H9 (cell line): ENCODE measurements around the gene SUFU. TPM values are rescaled to one million over a fixed set of nuclear protein-coding genes. Genes with fewer than 3 reads are reported as not detected.

Experiments used
- DNase-seq: peaks from one replicate; pipeline ENCODE4 v3.0.0-alpha.2; 2017
- H2AFZ ChIP-seq: one replicate; pipeline ENCODE4 v1.6.1; 2013; ENCODE audit warnings: mild to moderate bottlenecking, low read length, control low read depth, moderate library complexity
- H2AK5ac ChIP-seq: 2 replicates; pipeline ENCODE4 v1.6.1; 2013; ENCODE audit warnings: low read length, control low read depth, mixed read lengths; ENCODE audit not compliant: insufficient read length
- H2BK120ac ChIP-seq: one replicate; pipeline ENCODE4 v1.6.1; 2013; ENCODE audit warnings: low read depth, mild to moderate bottlenecking, low read length, control low read depth, inconsistent platforms; ENCODE audit not compliant: poor library complexity, severe bottlenecking
- H2BK12ac ChIP-seq: 2 replicates; pipeline ENCODE4 v1.6.1; 2013; ENCODE audit warnings: low read length, control low read depth, mixed read lengths, low read depth; ENCODE audit not compliant: insufficient read length
- H2BK15ac ChIP-seq: 2 replicates; pipeline ENCODE4 v1.6.1; 2013; ENCODE audit warnings: low read depth, low read length, control low read depth
- H2BK20ac ChIP-seq: one replicate; pipeline ENCODE4 v1.6.1; 2013; ENCODE audit warnings: low read depth, mild to moderate bottlenecking, low read length, control low read depth, inconsistent platforms; ENCODE audit not compliant: poor library complexity, severe bottlenecking
- H2BK5ac ChIP-seq: 2 replicates; pipeline ENCODE4 v1.6.1; 2013; ENCODE audit warnings: low read length, control low read depth, mixed read lengths; ENCODE audit not compliant: insufficient read length
- H3K14ac ChIP-seq: 2 replicates; pipeline ENCODE4 v1.6.1; 2013; ENCODE audit warnings: low read length, control low read depth; ENCODE audit not compliant: insufficient read depth
- H3K18ac ChIP-seq: 2 replicates; pipeline ENCODE4 v1.6.1; 2013; ENCODE audit warnings: low read depth, mild to moderate bottlenecking, mixed read lengths, low read length, control low read depth; ENCODE audit not compliant: insufficient read length
- H3K23ac ChIP-seq: 2 replicates; pipeline ENCODE4 v1.6.1; 2013; ENCODE audit warnings: low read length, control low read depth, mixed read lengths, low read depth; ENCODE audit not compliant: insufficient read length
- H3K23me2 ChIP-seq: 2 replicates; pipeline ENCODE4 v1.6.1; 2013; ENCODE audit warnings: low read depth, mild to moderate bottlenecking, mixed read lengths, low read length, control low read depth; ENCODE audit not compliant: insufficient read length, poor library complexity, severe bottlenecking
- H3K27ac ChIP-seq: 2 replicates; pipeline ENCODE4 v1.5.1; 2013; ENCODE audit warnings: low read length, control low read depth, mixed read lengths, low read depth; ENCODE audit not compliant: insufficient read length
- H3K27me3 ChIP-seq: 2 replicates; pipeline ENCODE4 v1.6.1; 2013; ENCODE audit warnings: low read length, control low read depth, inconsistent platforms; ENCODE audit not compliant: insufficient read depth
- H3K4ac ChIP-seq: 2 replicates; pipeline ENCODE4 v1.6.1; 2013; ENCODE audit warnings: low read depth, mild to moderate bottlenecking, control low read depth, inconsistent platforms, low read length, moderate library complexity
- H3K4me1 ChIP-seq: 2 replicates; pipeline ENCODE4 v1.6.1; 2013; ENCODE audit warnings: low read length, control low read depth, inconsistent platforms; ENCODE audit not compliant: insufficient read depth
- H3K4me2 ChIP-seq: 2 replicates; pipeline ENCODE4 v1.6.1; 2013; ENCODE audit warnings: low read length, control low read depth, mixed read lengths; ENCODE audit not compliant: insufficient read length, insufficient read depth
- H3K56ac ChIP-seq: 2 replicates; pipeline ENCODE4 v1.6.1; 2013; ENCODE audit warnings: low read depth, mild to moderate bottlenecking, mixed read lengths, low read length, control low read depth; ENCODE audit not compliant: insufficient read length
- H3K79me1 ChIP-seq: 2 replicates; pipeline ENCODE4 v1.6.1; 2013; ENCODE audit warnings: low read depth, mild to moderate bottlenecking, moderate library complexity, low read length, control low read depth, inconsistent platforms; ENCODE audit not compliant: insufficient read depth, poor library complexity, severe bottlenecking
- H3K79me2 ChIP-seq: 2 replicates; pipeline ENCODE4 v1.6.1; 2013; ENCODE audit warnings: low read length, control low read depth, inconsistent platforms; ENCODE audit not compliant: insufficient read depth
- H3K9ac ChIP-seq: 2 replicates; pipeline ENCODE4 v1.6.1; 2013; ENCODE audit warnings: low read length, control low read depth, mixed read lengths; ENCODE audit not compliant: insufficient read length; ENCODE audit errors: extremely low read depth
- H3K9me3 ChIP-seq: one replicate; pipeline ENCODE4 v1.6.1; 2013; ENCODE audit warnings: low read depth, low read length, inconsistent platforms; ENCODE audit not compliant: control insufficient read depth
- H3T11ph ChIP-seq: one replicate; pipeline ENCODE4 v1.6.1; 2013; ENCODE audit warnings: mild to moderate bottlenecking, low read length, control low read depth, inconsistent platforms
- H4K20me1 ChIP-seq: one replicate; pipeline ENCODE4 v1.6.1; 2013; ENCODE audit not compliant: control insufficient read depth, insufficient read length, insufficient read depth
- H4K5ac ChIP-seq: 2 replicates; pipeline ENCODE4 v1.6.1; 2013; ENCODE audit warnings: low read depth, mild to moderate bottlenecking, mixed read lengths, low read length, control low read depth; ENCODE audit not compliant: insufficient read length
- H4K8ac ChIP-seq: replicated peaks from 2 replicates; pipeline ENCODE4 v1.6.1; 2013; ENCODE audit warnings: low read length, control low read depth, mixed read lengths, low read depth; ENCODE audit not compliant: insufficient read length
- H4K91ac ChIP-seq: 2 replicates; pipeline ENCODE4 v1.6.1; 2013; ENCODE audit warnings: low read depth, mild to moderate bottlenecking, moderate library complexity, mixed read lengths, low read length, control low read depth; ENCODE audit not compliant: insufficient read length
- H3K27ac Mint-ChIP-seq, 3 experiments: 2 replicates in 2 of 3; 3 replicates in 1 of 3; pipeline ENCODE4 v1.8.0; 2020 to 2021; ENCODE audit warnings: mixed read lengths in 3 of 3, mild to moderate bottlenecking in 1 of 3, moderate library complexity in 1 of 3
- H3K27me3 Mint-ChIP-seq: 2 replicates; pipeline ENCODE4 v1.8.0; 2021; ENCODE audit warnings: low read depth, mild to moderate bottlenecking, moderate library complexity, mixed read lengths
- H3K36me3 Mint-ChIP-seq, 3 experiments: 2 replicates in 2 of 3; 3 replicates in 1 of 3; pipeline ENCODE4 v1.8.0; 2020 to 2021; ENCODE audit warnings: low read depth in 3 of 3, mixed read lengths in 3 of 3; ENCODE audit not compliant: insufficient read depth in 1 of 3
- H3K4me1 Mint-ChIP-seq, 2 experiments: 2 replicates each; pipeline ENCODE4 v1.8.0; 2020; ENCODE audit warnings: mixed read lengths in 2 of 2
- H3K4me3 Mint-ChIP-seq, 2 experiments: 2 replicates in 1 of 2; 3 replicates in 1 of 2; pipeline ENCODE4 v1.8.0; 2020 to 2021; ENCODE audit warnings: mild to moderate bottlenecking in 2 of 2, mixed read lengths in 2 of 2, moderate library complexity in 1 of 2
- H3K9me3 Mint-ChIP-seq, 2 experiments: 2 replicates in 1 of 2; 3 replicates in 1 of 2; pipeline ENCODE4 v1.8.0; 2020; ENCODE audit warnings: mild to moderate bottlenecking in 2 of 2, mixed read lengths in 2 of 2, moderate library complexity in 1 of 2
- WGBS: extraction: QIAGEN DNeasy Blood & Tissue Kit; methylation state at CpG from one replicate; pipeline ENCODE4 v1.1.7; 2013; ENCODE audit warnings: missing lambda C conversion rate, low lambda C conversion rate, mixed read lengths; ENCODE audit not compliant: insufficient read length; ENCODE audit errors: extremely low coverage; 5-methylcytosine and 5-hydroxymethylcytosine counted together
- total RNA-seq: library from RNA; stranded (reverse); gene quantifications from 2 replicates; pipeline ENCODE4 v1.2.1, GENCODE V29; 2021
- TF ChIP-seq, protein P1 (sequence below): fragments of 200-600 bp; sonication (generic); conservative IDR thresholded peaks from 3 replicates; pipeline ENCODE4 v1.8.0; 2021; ENCODE audit warnings: antibody characterized with exemption, mild to moderate bottlenecking

Gene SUFU
- total RNA-seq, 1 experiment from 2014 or later, result 9.5 TPM

DNA sequence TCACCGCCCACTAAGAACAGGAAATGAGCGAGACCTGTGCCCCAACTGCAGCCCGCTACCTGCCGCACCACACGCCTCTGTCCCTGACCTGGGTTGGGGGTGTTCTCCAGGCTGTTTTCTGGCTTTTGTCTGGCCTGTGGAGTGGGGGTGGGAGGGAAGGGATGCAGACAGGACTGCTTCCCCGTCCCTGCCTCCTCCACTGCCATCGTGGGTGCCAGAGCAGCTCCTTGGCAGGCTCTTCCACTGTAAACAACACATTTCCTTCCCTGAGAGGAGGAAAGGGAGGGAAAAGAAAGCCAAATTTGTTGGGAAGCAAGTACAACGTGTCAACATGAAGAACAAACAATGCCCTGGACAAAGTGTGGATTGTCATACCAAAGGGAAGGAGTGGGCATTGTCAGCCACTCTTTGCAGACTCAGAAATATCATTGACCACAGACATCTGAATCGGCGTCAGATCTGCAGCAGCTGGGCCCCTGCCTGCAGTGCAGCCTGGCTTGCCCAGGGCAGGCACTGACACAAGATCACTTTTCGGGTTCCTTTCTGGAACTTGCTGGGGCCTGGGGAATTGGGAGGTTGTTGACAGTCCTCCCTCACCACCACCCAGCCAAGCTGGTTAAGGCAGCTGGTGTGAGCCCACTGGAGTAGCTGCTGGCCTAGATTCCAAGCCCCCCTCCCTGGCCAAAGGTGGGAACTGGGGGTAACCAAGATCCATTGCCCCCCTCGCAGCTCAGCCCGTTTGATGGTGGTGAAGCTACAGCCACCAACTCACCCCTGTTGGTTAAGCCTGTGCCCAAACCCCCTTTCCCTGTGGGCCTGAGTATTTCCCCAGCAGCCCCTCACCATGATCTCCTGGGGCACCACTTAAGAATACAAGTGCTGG lies 117.9 kb downstream of the SUFU start:
- no peak overlapping the region for H2BK12ac ChIP-seq
- no peak overlapping the region for H3K18ac ChIP-seq
- H3K23me2 ChIP-seq, result no peaks in the 10 kb centered on the region
- H2BK120ac ChIP-seq, result no peak overlapping the region
- no peak overlapping the region for H4K91ac ChIP-seq
- Mint-ChIP-seq H3K4me3 (no peak overlapping the region), H3K9me3 (no peaks in the 10 kb centered on the region), H3K27me3 (no peaks in the 10 kb centered on the region), H3K36me3 (peaks cover 3 to 8% (median 8%) of the 10 kb centered on the region in 3 experiments; a peak in 6 of 7 replicates), H3K27ac (peak overlapping the region; percentile 41 to 76 (median 44); a peak in 2 of 7 replicates), H3K4me1 (peaks cover 32 to 47% of the 10 kb centered on the region in 2 experiments)
- no peak overlapping the region for H3T11ph ChIP-seq
- no peak overlapping the region for H4K8ac ChIP-seq
- no peak overlapping the region for H3K56ac ChIP-seq
- H3K27me3 ChIP-seq, result no peaks in the 10 kb centered on the region
- H3K9ac ChIP-seq, result no peak overlapping the region
- no peaks in the 10 kb centered on the region for H4K20me1 ChIP-seq
- no peaks in the 10 kb centered on the region for H3K79me2 ChIP-seq
- no peak overlapping the region for H4K5ac ChIP-seq
- H3K14ac ChIP-seq, result no peak overlapping the region; the same call in 1 of the 2 replicates
- H3K4me1 ChIP-seq, result no peaks in the 10 kb centered on the region
- WGBS, result no CpG with 5 or more reads among the region's 13 CpGs
- no peak overlapping the region for H2AFZ ChIP-seq
- H3K9me3 ChIP-seq, result no peaks in the 10 kb centered on the region
- no peak overlapping the region for H3K27ac ChIP-seq
- H2AK5ac ChIP-seq, result no peak overlapping the region
- no peaks in the 10 kb centered on the region for H3K79me1 ChIP-seq
- no peak overlapping the region for H2BK5ac ChIP-seq
- H2BK20ac ChIP-seq, result no peak overlapping the region
- no peak overlapping the region for H3K4me2 ChIP-seq
- no peak overlapping the region for H2BK15ac ChIP-seq
- DNase-seq, result no peak
- H3K4ac ChIP-seq, result no peak overlapping the region
- TF ChIP-seq, protein P1, sequence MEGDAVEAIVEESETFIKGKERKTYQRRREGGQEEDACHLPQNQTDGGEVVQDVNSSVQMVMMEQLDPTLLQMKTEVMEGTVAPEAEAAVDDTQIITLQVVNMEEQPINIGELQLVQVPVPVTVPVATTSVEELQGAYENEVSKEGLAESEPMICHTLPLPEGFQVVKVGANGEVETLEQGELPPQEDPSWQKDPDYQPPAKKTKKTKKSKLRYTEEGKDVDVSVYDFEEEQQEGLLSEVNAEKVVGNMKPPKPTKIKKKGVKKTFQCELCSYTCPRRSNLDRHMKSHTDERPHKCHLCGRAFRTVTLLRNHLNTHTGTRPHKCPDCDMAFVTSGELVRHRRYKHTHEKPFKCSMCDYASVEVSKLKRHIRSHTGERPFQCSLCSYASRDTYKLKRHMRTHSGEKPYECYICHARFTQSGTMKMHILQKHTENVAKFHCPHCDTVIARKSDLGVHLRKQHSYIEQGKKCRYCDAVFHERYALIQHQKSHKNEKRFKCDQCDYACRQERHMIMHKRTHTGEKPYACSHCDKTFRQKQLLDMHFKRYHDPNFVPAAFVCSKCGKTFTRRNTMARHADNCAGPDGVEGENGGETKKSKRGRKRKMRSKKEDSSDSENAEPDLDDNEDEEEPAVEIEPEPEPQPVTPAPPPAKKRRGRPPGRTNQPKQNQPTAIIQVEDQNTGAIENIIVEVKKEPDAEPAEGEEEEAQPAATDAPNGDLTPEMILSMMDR, result no peak
- H3K23ac ChIP-seq, result no peak overlapping the region
